Measurements from ENCODE around the gene FAIM2. TPM values are rescaled to one million over a fixed set of nuclear protein-coding genes. Genes with fewer than 3 reads are reported as not detected.

FAIM2 gene
- total and polyA plus RNA-seq, 10 of the 15 experiments (the other 5 are each of a cell fraction or from before 2014, with no cell fraction given) = not detected

GRCh38 chr12:49925433-49926204 is 21.9 kb upstream of the FAIM2 start (continued):
- no peak for TF ChIP-seq EP300 (IDR thresholded peaks at IDR 0.05; ENCODE audit: borderline replicate concordance in 1 of 2, control insufficient read depth in 1 of 2, low read depth in 2 of 2, low read length in 2 of 2)

- Histone ChIP-seq H3K4me1 (ENCODE audit: control insufficient read depth, insufficient read depth, low read length) (no peaks in the 10 kb centered on the region), H3K27ac (ENCODE audit: control insufficient read depth, insufficient read depth) (no peak overlapping the region), H3K79me2 (ENCODE audit: control insufficient read depth, insufficient read depth, low read length) (no peaks in the 10 kb centered on the region), H2AFZ (ENCODE audit: control insufficient read depth, low read depth, low read length) (no peak overlapping the region), H3K9ac (ENCODE audit: control insufficient read depth, insufficient read depth, low read length) (no peak overlapping the region), H3K9me3 (replicated peaks; ENCODE audit: control insufficient read depth, insufficient read depth, low read length) (no peaks in the 10 kb centered on the region), H4K20me1 (ENCODE audit: control insufficient read depth, insufficient read depth) (no peaks in the 10 kb centered on the region), H3K4me3 (no peak overlapping the region), H3K27me3 (replicated peaks in 1 of 2; ENCODE audit: control insufficient read depth in 2 of 2, insufficient read depth in 2 of 2, low read length in 1 of 2) (peaks cover 3% of the 10 kb centered on the region in 2 experiments; a peak in 2 of 4 replicates), H3K4me2 (ENCODE audit: control insufficient read depth, insufficient read depth) (no peak overlapping the region), H3K36me3 (ENCODE audit: control insufficient read depth in 2 of 2, insufficient read depth in 2 of 2, low read length in 1 of 2) (no peaks in the 10 kb centered on the region)
- ChIA-PET RAD21 (ENCODE audit: unreplicated experiment) (no interaction called here), SMC1A (ENCODE audit: uncharacterized antibody, unreplicated experiment) (no interaction called here), POLR2A (interaction anchor here (0.6 kb wide), 1 partner anchor 145 kb away, joined by 3 read pairs; no protein-coding TSS in a partner anchor), CTCF (no interaction called here)
- in situ Hi-C loops (cut with MboI) = no loop called here
- ATAC-seq (no peak), DNase-seq (ENCODE audit: low read depth, low spot score) (no peak), FAIRE-seq (no peak)
- no TSS peak for BruUV-seq (replicated peaks)
- WGBS (ENCODE audit: insufficient coverage, insufficient replicate concordance, low lambda C conversion rate, missing lambda C conversion rate) = 53% methylated on average over 7 of the region's 7 CpGs
- intact Hi-C loops (cut with micrococcal nuclease; ENCODE audit: unreplicated experiment) = no loop called here
- TF ChIP-seq GATAD2B (conservative IDR thresholded peaks at IDR 0.05; ENCODE audit: low read depth) = no peak
- no peak for TF ChIP-seq ESRRA (IDR thresholded peaks at IDR 0.05; ENCODE audit: low read length)
- TF ChIP-seq RCOR1 (conservative IDR thresholded peaks at IDR 0.05; ENCODE audit: low read depth, low read length) = no peak
- TF ChIP-seq IKZF2 (IDR thresholded peaks at IDR 0.05) = no peak
- no peak for TF ChIP-seq PAX8 (IDR thresholded peaks at IDR 0.05)
- TF ChIP-seq MTA2 (IDR thresholded peaks at IDR 0.05; ENCODE audit: low read depth) = no peak
- TF ChIP-seq FOXM1 (IDR thresholded peaks at IDR 0.05; ENCODE audit: low read depth, low read length) = no peak
- no peak for TF ChIP-seq POLR2AphosphoS2 (IDR thresholded peaks at IDR 0.05; ENCODE audit: low read depth, low read length)
- TF ChIP-seq POLR2AphosphoS5 (IDR thresholded peaks at IDR 0.05; ENCODE audit: low read length) = no peak
- no peak for TF ChIP-seq SUPT20H (IDR thresholded peaks at IDR 0.05; ENCODE audit: borderline replicate concordance, control insufficient read depth, low read depth, low read length)
- TF ChIP-seq CBX3 (IDR thresholded peaks at IDR 0.05; ENCODE audit: borderline replicate concordance, low read depth) = no peak
- TF ChIP-seq ATF2 (IDR thresholded peaks at IDR 0.05; ENCODE audit: low read length) = no peak
These were observed 21.0 kb upstream of the FAIM2 start for GRCh38 chr12:49924628-49925246.

Data from GM12878 (cell line).